ENCODE measurements around the gene BMP7.

BMP7 gene

GRCh38 chr20:57131077-57131476 lies 135.4 kb downstream of the BMP7 start:
- no peak for DNase-seq (ENCODE audit: extremely low read depth in 1 of 2, low read depth in 1 of 2)

GRCh38 chr20:57130160-57130772 lies 136.2 kb downstream of the BMP7 start:
- DNase-seq (ENCODE audit: extremely low read depth in 1 of 2, low read depth in 1 of 2), result no peak

DNA sequence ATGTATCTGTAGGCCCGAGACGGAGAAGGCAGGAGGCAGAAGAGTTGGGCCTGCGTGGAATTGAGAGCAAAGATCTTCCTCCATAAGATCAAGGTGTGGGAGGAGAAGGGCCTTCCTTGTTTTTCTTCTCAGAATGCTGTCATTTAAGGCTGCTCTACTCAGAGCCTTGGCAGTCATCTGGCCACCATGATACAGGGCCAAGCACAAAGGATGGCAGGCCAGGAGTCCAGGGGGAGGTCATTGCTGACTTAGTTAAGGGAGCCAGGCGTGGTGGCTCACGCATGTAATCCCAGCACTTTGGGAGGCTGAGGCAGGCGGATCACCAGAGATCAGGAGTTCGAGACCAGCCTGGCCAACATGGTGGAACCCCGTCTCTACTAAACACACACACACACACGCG lies 137.1 kb downstream of the BMP7 start:
- DNase-seq (ENCODE audit: extremely low read depth in 1 of 2, low read depth in 1 of 2), result no peak

DNA sequence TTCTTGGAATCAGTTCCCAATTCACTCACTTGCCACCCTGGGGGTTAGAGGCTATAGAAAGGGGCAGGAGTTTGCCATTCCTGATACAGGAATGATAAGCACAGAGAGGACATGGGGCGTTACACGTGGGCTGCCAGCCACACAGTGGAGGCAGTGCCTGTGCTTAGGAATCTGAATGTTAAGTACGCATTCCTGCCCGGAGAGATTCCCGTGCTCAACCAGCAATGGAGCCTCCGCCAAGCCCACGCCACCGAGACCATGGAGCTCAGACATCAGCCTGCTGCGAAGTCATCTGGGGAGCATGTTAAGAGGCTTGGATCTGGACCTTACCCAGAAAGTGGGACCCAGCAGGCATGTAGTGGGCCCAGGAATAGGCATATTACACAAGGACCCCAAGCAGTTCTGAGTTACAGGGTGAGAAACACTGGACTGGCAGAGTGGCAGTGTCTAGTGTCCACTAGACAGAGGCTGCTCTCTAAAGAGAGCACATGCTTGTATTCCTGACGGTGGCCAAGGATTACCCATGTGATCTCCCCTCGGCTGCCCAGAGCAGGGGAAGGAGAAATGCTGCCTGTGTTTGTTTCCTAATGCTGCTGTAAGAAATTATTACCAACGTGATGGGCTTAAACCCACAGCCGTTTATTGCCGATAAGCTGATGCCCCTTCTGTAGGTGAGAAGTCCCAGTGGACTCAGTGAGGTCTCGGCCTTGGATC lies 138.2 kb downstream of the BMP7 start:
- DNase-seq (ENCODE audit: extremely low read depth in 1 of 2, low read depth in 1 of 2), result no peak

- DNase-seq (ENCODE audit: extremely low read depth in 1 of 2, low read depth in 1 of 2), result no peak
These were observed 139.9 kb downstream of the BMP7 start for GRCh38 chr20:57126481-57127092.

GRCh38 chr20:57124800-57125517 lies 141.5 kb downstream of the BMP7 start:
- no peak for DNase-seq (ENCODE audit: extremely low read depth in 1 of 2, low read depth in 1 of 2)

DNA sequence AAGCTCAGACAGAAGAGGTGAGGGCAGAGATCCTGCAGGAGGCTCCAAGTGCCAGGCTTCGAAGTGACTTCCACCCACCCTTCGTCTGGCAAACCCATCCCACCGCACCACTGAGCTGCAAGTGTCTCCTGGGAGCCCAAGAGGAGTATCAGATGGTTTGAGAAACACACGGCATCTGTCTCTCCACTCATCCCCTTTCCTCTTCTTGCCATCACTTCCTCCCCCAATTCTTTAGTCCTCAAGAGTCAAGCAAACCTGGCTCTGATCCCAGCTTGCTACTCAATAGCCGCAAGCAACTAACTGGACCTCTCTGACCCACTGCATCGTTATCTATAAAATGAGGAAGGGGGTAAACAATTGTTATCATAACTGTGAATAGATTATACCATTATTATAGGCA lies 142.1 kb downstream of the BMP7 start:
- DNase-seq (ENCODE audit: extremely low read depth in 1 of 2, low read depth in 1 of 2), result no peak

DNA sequence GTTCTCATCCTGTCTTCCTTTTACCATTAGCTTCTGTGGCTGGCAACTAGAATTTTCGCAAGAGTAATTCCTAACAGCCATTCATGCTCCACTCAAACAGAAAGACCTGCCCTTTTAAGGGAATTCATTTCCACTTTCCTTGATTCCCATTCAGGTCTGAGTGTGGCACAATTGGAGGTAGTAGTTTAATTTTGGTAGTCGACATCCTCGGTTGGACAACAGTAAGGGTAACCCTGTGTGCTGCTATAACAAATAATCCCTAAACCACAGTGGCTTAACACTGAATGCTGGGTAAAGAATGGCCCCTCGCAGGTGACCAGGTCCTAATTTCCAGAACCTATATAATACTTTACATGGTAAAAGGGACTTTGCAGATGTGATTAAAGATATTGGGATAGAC lies 142.9 kb downstream of the BMP7 start:
- no peak for DNase-seq (ENCODE audit: extremely low read depth in 1 of 2, low read depth in 1 of 2)

DNA sequence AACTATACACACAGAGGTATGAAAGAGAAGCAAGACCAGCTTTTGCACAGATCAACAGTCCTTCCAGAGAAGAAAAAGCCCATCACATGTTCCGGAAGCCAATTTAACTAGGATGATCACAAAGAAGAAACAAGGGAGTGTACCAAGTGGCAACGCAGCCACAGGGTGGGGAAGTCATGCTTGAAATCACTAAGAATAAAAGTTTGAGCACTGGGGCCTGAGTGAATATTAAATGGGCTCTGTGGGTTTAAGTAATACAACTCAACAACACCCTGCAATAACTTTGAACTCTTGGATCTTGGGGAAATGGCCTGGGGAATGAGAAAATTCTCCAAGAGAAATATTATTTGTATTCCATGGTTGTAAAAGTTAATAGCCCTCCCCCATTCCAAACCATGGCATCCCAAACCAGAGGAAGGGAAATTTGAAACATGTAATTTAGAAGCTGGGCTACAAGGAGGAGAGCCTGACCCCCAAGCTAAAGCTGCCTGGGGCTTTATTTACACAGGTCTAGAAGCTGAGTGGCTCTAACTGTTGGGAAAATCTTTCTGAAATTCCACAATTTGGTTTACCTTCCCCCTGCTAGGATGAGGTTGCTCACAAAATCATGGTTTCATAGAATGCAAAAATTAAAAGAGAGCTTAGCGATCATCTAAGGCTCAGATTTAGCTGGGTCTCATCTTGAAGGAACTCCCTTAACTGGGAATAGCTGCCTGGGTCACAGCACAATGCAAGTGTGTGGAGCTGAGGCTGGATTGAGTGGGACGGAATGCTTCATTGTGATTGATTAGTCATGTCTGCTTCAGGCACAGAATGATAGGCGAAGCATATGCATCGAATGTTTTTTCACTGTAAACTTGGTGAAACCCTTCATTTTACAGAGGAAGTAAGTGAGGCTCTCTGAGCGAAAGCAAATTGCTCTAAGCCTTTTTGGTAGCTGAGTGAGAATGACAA lies 143.6 kb downstream of the BMP7 start:
- DNase-seq (ENCODE audit: extremely low read depth in 1 of 2, low read depth in 1 of 2), result no peak

DNA sequence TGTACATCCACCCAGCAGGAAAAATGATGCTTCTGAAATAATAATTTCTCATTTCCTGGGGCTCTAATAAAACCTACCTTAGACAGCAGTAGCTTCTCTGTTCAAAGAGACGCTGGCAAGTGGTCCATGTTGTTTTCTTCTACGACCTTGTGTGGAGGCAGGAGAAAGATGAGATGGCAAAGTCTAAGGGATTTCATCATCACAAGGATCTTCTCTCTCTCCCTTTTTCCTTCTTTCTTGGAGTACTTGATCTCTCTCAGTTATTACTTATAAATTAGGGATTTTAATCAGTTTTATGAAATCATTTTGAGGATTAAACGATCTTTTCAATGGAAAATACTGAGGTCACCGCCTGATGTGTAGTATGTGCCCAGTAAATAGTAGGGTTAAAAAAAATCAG lies 147.5 kb downstream of the BMP7 start:
- DNase-seq (ENCODE audit: extremely low read depth in 1 of 2, low read depth in 1 of 2), result no peak

Measured in stimulated activated CD8-positive, alpha-beta memory T cell treated with anti-CD3 and anti-CD28 coated beads, Interleukin-7, amount 100 ng/mL, for 48 hours (primary cell).